HL-60/S4 treated with phorbol 12-myristate 13-acetate at 8.2 ng/mL for 4 days and 3 days (cell line): ENCODE measurements around the gene RERE.
"Not testable (repeated sequence)": the region's sequence is repeated elsewhere in the genome, so short reads cannot be mapped to it uniquely, and the experiment has no call there.

Source experiments
- in situ Hi-C: fragments of 300-500 bp; cut with MboI; formaldehyde crosslinking; loops from 2 replicates; pipeline ENCODE4 v1.15.0; 2022; ENCODE audit warnings: low sequenced_read_pairs

The RERE gene

GRCh38 chr1:8525216-8525557 is 292.3 kb downstream of the RERE start:
- in situ Hi-C loops, result no loop called here

- in situ Hi-C loops, result no loop called here
Measured at GRCh38 chr1:8524627-8525157, 292.7 kb downstream of the RERE start.

- in situ Hi-C loops, result no loop called here
Measured at GRCh38 chr1:8523666-8524206, 293.7 kb downstream of the RERE start.

GRCh38 chr1:8520483-8520966 is 296.9 kb downstream of the RERE start:
- in situ Hi-C loops, result no loop called here

- in situ Hi-C loops, result no loop called here
Measured at GRCh38 chr1:8519167-8519566, 298.3 kb downstream of the RERE start.

GRCh38 chr1:8518490-8518801 is 299.0 kb downstream of the RERE start:
- in situ Hi-C loops, result no loop called here

GRCh38 chr1:8517661-8518489 is 299.6 kb downstream of the RERE start:
- in situ Hi-C loops, result no loop called here

GRCh38 chr1:8516793-8517556 is 300.5 kb downstream of the RERE start:
- in situ Hi-C loops, result no loop called here

- in situ Hi-C loops, result no loop called here
Measured at GRCh38 chr1:8516278-8516777, 301.1 kb downstream of the RERE start.

GRCh38 chr1:8512504-8512903 is 304.9 kb downstream of the RERE start:
- in situ Hi-C loops, result no loop called here

GRCh38 chr1:8510041-8510823 is 307.2 kb downstream of the RERE start:
- in situ Hi-C loops, result no loop called here

GRCh38 chr1:8509579-8509978 is 307.9 kb downstream of the RERE start:
- in situ Hi-C loops, result no loop called here

- in situ Hi-C loops, result no loop called here
Measured at GRCh38 chr1:8506995-8507615, 310.3 kb downstream of the RERE start.

GRCh38 chr1:8506456-8506855 is 311.0 kb downstream of the RERE start:
- in situ Hi-C loops, result no loop called here

- in situ Hi-C loops, result no loop called here
Measured at GRCh38 chr1:8503842-8504241, 313.6 kb downstream of the RERE start.

GRCh38 chr1:8502949-8503348 is 314.5 kb downstream of the RERE start:
- in situ Hi-C loops, result not testable (repeated sequence)

GRCh38 chr1:8497210-8497819 is 320.1 kb downstream of the RERE start:
- in situ Hi-C loops, result no loop called here

- in situ Hi-C loops, result no loop called here
Measured at GRCh38 chr1:8496473-8496872, 321.0 kb downstream of the RERE start.

GRCh38 chr1:8495928-8496401 is 321.5 kb downstream of the RERE start:
- in situ Hi-C loops, result no loop called here

GRCh38 chr1:8494681-8495080 is 322.8 kb downstream of the RERE start:
- in situ Hi-C loops, result no loop called here
